WTC11 (cell line): Measurements from ENCODE around the gene C5orf24.

Source experiments
- CBFB ChIP-seq: sonication (generic); formaldehyde crosslinking; IDR thresholded peaks from 2 replicates; pipeline ENCODE4 v1.8.1; 2022; ENCODE audit warnings: mild to moderate bottlenecking, low read depth, missing genetic modification reagents
- CTCF ChIP-seq: fragments of 200-600 bp; IDR thresholded peaks from 2 replicates; pipeline ENCODE4 v1.8.0; 2022; ENCODE audit warnings: antibody characterized with exemption
- FOXK1 ChIP-seq: sonication (generic); formaldehyde crosslinking; IDR thresholded peaks from 2 replicates; pipeline ENCODE4 v1.8.0; 2022; ENCODE audit warnings: mild to moderate bottlenecking, moderate library complexity, missing genetic modification reagents
- JUN ChIP-seq: sonication (generic); formaldehyde crosslinking; IDR thresholded peaks from 2 replicates; pipeline ENCODE4 v1.8.0; 2023; ENCODE audit warnings: mild to moderate bottlenecking, missing genetic modification reagents
- NFE2L1 ChIP-seq: sonication (generic); formaldehyde crosslinking; IDR thresholded peaks from 2 replicates; pipeline ENCODE4 v1.8.1; 2023; ENCODE audit warnings: missing genetic modification reagents
- NR3C1 ChIP-seq: sonication (generic); formaldehyde crosslinking; conservative IDR thresholded peaks from 2 replicates; pipeline ENCODE4 v1.8.1; 2023; ENCODE audit warnings: low read depth, mild to moderate bottlenecking, missing genetic modification reagents
- TP53 ChIP-seq: sonication (generic); formaldehyde crosslinking; IDR thresholded peaks from 2 replicates; pipeline ENCODE4 v1.8.1; 2023; ENCODE audit warnings: mild to moderate bottlenecking, missing genetic modification reagents
- ZNF138 ChIP-seq: sonication (generic); formaldehyde crosslinking; conservative IDR thresholded peaks from 2 replicates; pipeline ENCODE4 v1.8.1; 2022; ENCODE audit warnings: mild to moderate bottlenecking, moderate library complexity, missing genetic modification reagents
- ZNF317 ChIP-seq: sonication (generic); formaldehyde crosslinking; IDR thresholded peaks from 2 replicates; pipeline ENCODE4 v1.8.1; 2023; ENCODE audit warnings: low read depth, mild to moderate bottlenecking, moderate library complexity, missing genetic modification reagents, borderline replicate concordance

GRCh38 chr5:134877159-134877558, 31.4 kb downstream of the C5orf24 start:
- TF ChIP-seq CTCF (no peak), JUN (CRISPR knock-in tag) (no peak), TP53 (CRISPR knock-in tag) (no peak), ZNF138 (CRISPR knock-in tag) (no peak), NFE2L1 (CRISPR knock-in tag) (no peak), FOXK1 (CRISPR knock-in tag) (no peak), NR3C1 (CRISPR knock-in tag) (no peak), CBFB (CRISPR knock-in tag) (no peak), ZNF317 (CRISPR knock-in tag) (no peak)
